Tibial artery (tissue), 4 donors: Measurements from ENCODE around the gene MCAT.

ENCODE experiments used
- DNase-seq, 2 donors: peaks; one replicate each; pipeline ENCODE4 v3.0.0-alpha.2; 2019
- H3K27ac ChIP-seq, 2 donors: fragments of 200-600 bp; sonication (generic) in 1 of 2; 1 replicate in 1 of 2; 2 replicates in 1 of 2; pipeline ENCODE4 v1.5.1; 2018 to 2019; ENCODE audit warnings: mild to moderate bottlenecking in 1 of 2
- H3K27me3 ChIP-seq, 2 donors: fragments of 200-600 bp; sonication (generic) in 1 of 2; one replicate each; pipeline versions ENCODE4 v1.5.1 to v1.6.0; 2016 to 2019
- H3K36me3 ChIP-seq, 3 donors: fragments of 200-600 bp; sonication (generic) in 2 of 3; one replicate each; pipeline ENCODE4 v1.5.1; 2016 to 2019; ENCODE audit warnings: mild to moderate bottlenecking in 2 of 3
- H3K4me1 ChIP-seq, 4 donors: fragments of 200-600 bp; sonication (generic) in 2 of 4; 1 replicate in 3 of 4; 2 replicates in 1 of 4; pipeline ENCODE4 v1.5.1; 2016 to 2019
- H3K4me3 ChIP-seq, 2 donors: fragments of 200-600 bp; sonication (generic) in 1 of 2; 1 replicate in 1 of 2; 2 replicates in 1 of 2; pipeline ENCODE4 v1.5.1; 2018 to 2019; ENCODE audit warnings: mild to moderate bottlenecking in 2 of 2
- H3K9me3 ChIP-seq, 3 donors: fragments of 200-600 bp; sonication (generic) in 1 of 3; one replicate each; pipeline ENCODE4 v1.5.1; 2016 to 2019
- CTCF ChIP-seq, 2 experiments: fragments of 200-600 bp in 1 of 2; fragments of 450-650 bp in 1 of 2; IDR thresholded peaks; one replicate each; pipeline ENCODE4 v1.5.1; 2017 to 2019; ENCODE audit warnings: antibody characterized with exemption in 2 of 2, mild to moderate bottlenecking in 1 of 2, moderate library complexity in 1 of 2
- intact Hi-C: fragments of 100-400 bp; cut with DNase I; formaldehyde crosslinking; loops from one replicate; pipeline ENCODE4 v1.15.0; 2023; ENCODE audit warnings: low total_unique reads

The MCAT gene

GRCh38 chr22:43186272-43187170, 43.3 kb upstream of the MCAT start, which contains the start of gene TTLL12:
Gene TTLL12 (minus strand): TSS chr22:43187134. CDS start chr22:43187069, 65 bp downstream.
- DNase-seq = peak in 1 of 2 donors; percentile 38
- no peaks in the 10 kb centered on the region for H3K27me3 ChIP-seq
- peaks cover 0 to 18% (median 16%) of the 10 kb centered on the region in 4 donors for H3K4me1 ChIP-seq
- peak within 1 kb of the TSS; percentile 77 to 87 for H3K27ac ChIP-seq
- no peak for TF ChIP-seq CTCF (IDR thresholded peaks at IDR 0.05)
- H3K9me3 ChIP-seq = no peaks in the 10 kb centered on the region
- peak within 1 kb of the TSS; percentile 72 to 83 for H3K4me3 ChIP-seq
- intact Hi-C loops = no loop called here
- peaks cover 0 to 12% (median 9%) of the 10 kb centered on the region in 3 donors for H3K36me3 ChIP-seq

- Histone ChIP-seq H3K4me1 (peaks cover 0 to 18% (median 16%) of the 10 kb centered on the region in 4 donors), H3K9me3 (no peaks in the 10 kb centered on the region), H3K27me3 (no peaks in the 10 kb centered on the region), H3K4me3 (peak overlapping the region; percentile 72 to 83), H3K27ac (peak overlapping the region; percentile 70 to 83), H3K36me3 (peaks cover under 1 to 17% (median 9%) of the 10 kb centered on the region in 3 donors)
- no peak for TF ChIP-seq CTCF (IDR thresholded peaks at IDR 0.05)
- peak in 1 of 2 donors; percentile 79 for DNase-seq
- intact Hi-C loops = no loop called here
Observed at GRCh38 chr22:43185860-43186261, 42.7 kb upstream of the MCAT start.

- no peak for DNase-seq
- Histone ChIP-seq H3K9me3 (no peaks in the 10 kb centered on the region), H3K4me3 (no peak overlapping the region), H3K27ac (no peak overlapping the region), H3K27me3 (no peaks in the 10 kb centered on the region), H3K36me3 (peaks cover 22 to 39% (median 23%) of the 10 kb centered on the region in 3 donors), H3K4me1 (peaks cover 0 to 18% (median 16%) of the 10 kb centered on the region in 4 donors)
- no peak for TF ChIP-seq CTCF (IDR thresholded peaks at IDR 0.05)
- intact Hi-C loops = no loop called here
Observed at GRCh38 chr22:43183496-43184277, 40.5 kb upstream of the MCAT start.

- Histone ChIP-seq H3K4me3 (no peak overlapping the region), H3K4me1 (peaks cover 0 to 18% (median 16%) of the 10 kb centered on the region in 4 donors), H3K27me3 (no peaks in the 10 kb centered on the region), H3K36me3 (peaks cover 22 to 48% (median 32%) of the 10 kb centered on the region in 3 donors), H3K27ac (no peak overlapping the region), H3K9me3 (no peaks in the 10 kb centered on the region)
- DNase-seq = no peak
- TF ChIP-seq CTCF (IDR thresholded peaks at IDR 0.05) = no peak
- intact Hi-C loops = no loop called here
Observed at GRCh38 chr22:43182726-43183125, 39.5 kb upstream of the MCAT start.

GRCh38 chr22:43182118-43182517, 38.9 kb upstream of the MCAT start:
- H3K9me3 ChIP-seq = no peaks in the 10 kb centered on the region
- H3K36me3 ChIP-seq = peaks cover 22 to 54% (median 32%) of the 10 kb centered on the region in 3 donors
- intact Hi-C loops = no loop called here
- H3K4me3 ChIP-seq = no peak overlapping the region
- no peaks in the 10 kb centered on the region for H3K27me3 ChIP-seq
- H3K27ac ChIP-seq = no peak overlapping the region
- no peak for DNase-seq
- H3K4me1 ChIP-seq = peaks cover 0 to 18% (median 15%) of the 10 kb centered on the region in 4 donors
- no peak for TF ChIP-seq CTCF (IDR thresholded peaks at IDR 0.05)
